ENCODE data around the gene USP31.

The USP31 gene

DNA sequence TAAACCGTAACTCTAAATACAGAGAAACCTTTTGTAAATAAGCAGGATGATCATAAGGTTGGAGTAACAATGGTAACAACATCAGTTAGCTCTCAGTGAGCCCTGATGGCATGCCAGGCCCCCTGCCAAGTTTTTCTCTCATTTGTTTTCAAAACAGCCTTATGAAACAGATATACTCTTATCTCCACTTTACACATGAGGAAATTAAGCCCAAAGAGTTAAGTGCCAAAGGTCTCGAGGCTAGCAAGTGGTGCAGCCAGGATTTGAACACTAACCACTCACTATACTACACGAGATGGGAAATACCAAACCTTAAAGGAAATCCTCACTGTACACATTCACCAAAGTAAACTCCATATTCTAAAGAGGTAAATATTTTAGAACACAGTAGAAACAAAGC, 15.0 kb downstream of the USP31 start:
- no peak for DNase-seq (ENCODE audit: low read depth, low spot score)

DNA sequence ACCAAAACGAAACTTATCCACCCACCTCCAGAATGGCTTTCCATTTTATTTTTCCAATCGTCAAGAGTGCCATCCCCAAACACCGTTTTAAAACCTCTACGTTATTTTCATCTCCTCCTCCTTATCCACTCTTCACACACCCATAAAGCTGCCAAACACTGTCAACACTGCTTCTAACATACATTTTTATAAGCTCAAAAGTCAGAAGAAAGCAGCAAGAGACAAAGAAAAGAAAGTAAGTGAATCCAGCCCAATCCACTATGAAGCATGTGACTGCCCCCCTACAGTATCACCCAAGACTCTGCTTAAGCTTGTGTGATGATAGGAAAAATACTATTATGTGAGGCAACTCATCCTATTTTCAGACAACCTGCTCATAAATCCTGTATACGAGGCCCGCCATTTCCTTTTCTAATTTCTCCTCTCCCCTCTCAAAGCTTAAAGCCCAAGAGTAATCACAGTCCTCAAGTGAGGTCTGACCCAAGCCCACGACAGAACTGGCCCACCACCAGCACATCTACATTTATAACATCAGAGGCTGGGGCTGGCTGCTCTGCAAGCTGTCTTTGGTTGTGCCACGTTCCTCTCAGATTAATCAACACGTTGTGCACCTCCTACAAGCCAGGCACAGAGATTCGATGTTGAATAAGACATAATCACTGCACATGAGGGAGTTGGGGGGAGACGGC, 16.3 kb downstream of the USP31 start:
- no peak for DNase-seq (ENCODE audit: low read depth, low spot score)

DNA sequence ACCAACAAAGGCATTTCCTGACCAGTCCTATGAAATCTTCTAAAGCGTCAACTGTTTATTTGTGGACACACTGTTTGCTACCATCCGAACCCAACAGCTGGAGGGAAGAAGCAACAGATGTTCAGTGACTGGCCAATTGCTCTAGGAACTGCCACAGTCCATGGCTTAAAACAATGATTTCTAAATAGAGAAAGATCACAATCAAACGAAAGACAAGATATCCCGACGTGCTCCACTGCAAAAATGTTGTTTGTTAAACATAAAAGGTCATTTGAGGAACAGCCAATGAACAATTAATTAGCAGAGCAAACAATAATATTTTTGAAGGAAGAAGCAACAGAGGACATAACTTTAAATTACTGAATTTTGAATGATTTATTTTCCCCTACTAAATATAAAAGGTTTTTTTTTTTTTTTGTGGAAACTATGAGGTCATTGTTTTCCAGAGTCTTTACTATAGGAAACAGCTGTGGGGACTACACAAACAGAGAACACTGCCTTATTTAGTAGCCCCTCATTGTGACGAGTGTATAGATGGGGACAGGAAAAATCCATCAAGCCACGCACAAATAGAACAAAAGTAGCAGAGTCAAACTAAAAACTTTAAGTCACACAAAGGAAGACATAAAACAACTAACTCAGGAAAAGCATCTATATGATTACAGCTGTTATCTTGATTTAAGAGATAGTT, 17.2 kb downstream of the USP31 start:
- no peak for DNase-seq (ENCODE audit: low read depth, low spot score)

DNA sequence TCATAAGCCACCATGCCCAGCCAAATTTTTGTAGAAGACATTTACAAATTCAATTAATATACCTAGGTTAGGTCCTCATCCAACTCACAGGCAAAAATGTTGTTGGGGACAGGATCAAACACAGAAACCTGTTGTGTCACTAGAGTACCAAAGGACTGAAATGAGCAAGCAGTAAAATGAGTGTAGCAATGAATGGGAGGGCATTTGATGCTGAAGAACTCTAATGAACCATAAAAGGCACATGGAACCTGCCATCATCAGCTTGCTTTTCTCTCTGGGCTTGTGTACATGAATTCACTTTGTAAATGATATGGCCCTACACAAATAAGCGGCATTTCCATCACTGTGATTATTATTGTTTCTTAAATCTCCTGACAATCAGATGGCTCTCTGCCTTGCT, 17.8 kb downstream of the USP31 start:
- no peak for DNase-seq (ENCODE audit: low read depth, low spot score)

DNA sequence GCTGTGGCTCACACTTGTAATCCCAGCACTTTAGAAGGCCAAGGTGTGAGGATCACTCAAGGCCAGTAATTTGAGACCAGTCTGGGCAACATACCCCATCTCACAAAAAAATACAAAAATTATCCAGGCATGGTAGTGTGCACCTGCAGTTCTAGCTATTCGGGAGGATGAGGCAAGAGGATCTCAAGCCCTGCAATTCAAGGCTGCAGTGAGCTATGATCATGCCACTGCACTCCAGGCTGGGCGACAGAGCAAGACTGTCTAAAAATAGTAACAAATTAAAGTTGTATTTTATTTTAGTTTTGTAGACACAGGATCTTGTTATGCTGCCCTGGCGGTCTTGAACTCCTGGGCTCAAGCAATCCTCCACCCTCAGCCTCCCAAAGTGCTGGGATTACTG, 18.2 kb downstream of the USP31 start:
- DNase-seq (ENCODE audit: low read depth, low spot score) = no peak

DNA sequence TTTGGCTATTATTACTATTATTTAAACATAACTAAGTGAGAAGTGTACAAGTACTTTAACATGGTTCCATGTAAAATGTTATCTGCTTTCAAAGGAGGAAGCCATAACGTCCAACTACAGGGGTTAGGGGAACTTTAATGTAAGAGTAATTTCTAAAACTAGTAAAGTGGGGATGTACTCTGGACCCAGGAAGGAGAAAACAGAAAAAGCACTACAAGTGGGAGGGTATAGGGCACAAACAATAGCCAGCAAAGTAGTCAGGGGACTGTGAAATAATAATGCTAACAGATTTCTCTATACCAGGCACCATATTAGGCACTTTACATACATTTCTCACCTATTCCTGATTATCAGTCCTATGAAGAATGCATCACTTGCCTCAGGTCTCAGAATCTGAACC, 19.6 kb downstream of the USP31 start:
- DNase-seq (ENCODE audit: low read depth, low spot score) = no peak

DNA sequence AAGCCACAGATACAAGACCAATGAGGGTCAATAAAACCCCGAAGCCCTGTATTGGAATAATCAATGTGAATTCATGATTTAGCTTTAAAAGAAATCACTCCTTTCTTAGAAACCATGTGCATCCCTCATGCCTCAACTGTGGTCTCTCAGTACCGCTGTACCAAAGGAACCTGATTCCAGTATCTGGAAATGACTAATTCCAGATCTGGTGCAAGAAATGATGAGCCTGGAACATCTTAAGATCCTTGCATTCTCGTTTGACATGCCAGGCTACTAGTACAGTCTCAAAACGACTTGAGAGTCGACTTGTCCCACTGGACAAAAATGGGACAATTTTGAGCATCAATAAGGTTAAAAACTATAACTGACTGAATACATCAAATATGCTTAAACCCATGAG, 21.2 kb downstream of the USP31 start:
- no peak for DNase-seq (ENCODE audit: low read depth, low spot score)

DNA sequence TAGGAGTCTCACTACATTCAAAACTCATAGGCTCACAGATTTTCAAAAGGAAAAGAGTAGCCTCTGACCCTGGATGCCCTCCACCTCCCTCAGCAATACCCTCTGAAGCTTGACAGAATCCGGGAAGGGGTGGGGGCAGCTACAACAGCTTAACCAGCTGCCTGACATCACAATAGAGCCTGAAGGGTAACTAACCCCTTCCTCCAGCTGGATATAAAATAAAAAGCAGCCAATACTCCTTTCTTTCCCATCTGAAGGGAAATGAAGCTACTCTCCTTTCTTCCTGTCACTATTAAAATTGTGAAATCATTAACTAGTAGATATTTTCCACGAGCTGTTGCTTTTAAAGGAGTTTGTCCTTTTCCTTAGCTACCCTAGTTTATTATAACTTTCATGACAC, 24.0 kb downstream of the USP31 start:
- DNase-seq (ENCODE audit: low read depth, low spot score) = no peak

DNA sequence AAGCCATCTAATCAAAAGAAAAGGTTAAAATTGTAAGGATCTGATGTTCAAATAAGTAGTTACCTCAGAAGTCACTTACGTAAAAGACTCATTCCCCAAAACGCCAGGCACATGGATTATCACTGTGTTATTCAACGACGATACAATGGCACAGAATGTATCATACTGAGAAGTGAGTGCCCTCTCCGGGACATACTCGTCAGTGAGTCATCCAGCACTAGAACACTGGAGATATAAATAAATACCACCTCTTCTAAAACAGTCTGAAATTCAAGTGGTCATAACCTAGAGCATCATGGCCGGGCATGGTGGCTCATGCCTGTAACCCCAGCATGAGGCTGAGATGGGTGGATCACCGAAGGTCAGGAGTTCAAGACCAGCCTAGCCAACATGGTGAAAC, 24.9 kb downstream of the USP31 start:
- no peak for DNase-seq (ENCODE audit: low read depth, low spot score)

DNA sequence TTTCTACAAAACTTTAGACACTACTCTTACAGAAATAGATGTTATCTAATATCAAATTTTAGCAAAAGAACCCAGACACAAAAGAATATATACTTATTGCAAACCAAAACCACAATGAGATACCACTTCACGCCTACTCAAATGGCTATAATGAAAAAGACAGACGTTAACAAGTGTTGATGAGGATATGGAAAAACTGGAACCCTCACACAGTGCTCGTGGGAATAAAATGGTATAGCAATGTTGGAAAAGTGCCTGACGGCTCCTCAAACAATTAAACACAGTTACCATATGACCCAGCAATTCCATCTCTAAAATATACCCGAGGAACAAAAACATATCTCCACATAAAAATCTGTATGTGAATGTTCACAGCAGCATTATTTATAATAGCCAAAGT, 27.1 kb downstream of the USP31 start:
- DNase-seq (ENCODE audit: low read depth, low spot score) = no peak

DNA sequence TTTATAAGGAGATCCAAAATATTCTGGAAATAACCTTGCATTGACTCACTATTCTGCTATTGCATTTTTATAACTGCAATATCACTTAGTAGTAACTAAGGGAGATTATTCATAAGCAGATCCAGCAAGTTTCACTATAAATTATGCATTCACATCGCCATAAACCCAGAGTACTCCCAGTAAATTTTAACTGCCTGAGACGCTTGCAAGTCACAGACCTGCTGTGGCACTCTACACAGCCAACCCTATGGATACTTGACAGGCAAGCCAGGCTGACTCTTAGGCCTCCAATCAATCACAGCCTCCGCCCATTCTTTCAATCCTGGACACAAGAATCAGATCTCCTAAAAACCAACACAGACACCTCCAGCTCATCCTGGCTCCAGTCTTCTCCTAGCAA, 28.2 kb downstream of the USP31 start:
- DNase-seq (ENCODE audit: low read depth, low spot score) = peak; percentile 49

DNA sequence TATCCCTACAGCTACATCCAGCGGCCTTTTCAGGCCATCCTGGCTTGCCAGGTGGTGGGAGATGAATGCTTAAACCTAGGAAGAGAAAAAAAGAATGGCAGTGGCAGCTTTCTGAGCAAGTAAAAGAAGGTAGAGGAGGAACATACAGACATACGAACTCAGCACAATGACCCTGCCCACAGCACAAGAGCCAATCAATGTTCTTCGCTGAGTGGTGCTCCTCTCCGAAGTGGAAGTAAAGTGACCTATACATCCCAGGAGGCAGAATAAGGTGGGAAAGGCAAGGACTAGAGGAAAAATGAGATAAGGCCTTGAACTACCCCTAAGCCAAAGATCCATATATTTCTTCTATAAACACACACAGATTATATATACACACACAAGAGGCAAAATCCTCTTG, 28.7 kb downstream of the USP31 start:
- no peak for DNase-seq (ENCODE audit: low read depth, low spot score)

DNA sequence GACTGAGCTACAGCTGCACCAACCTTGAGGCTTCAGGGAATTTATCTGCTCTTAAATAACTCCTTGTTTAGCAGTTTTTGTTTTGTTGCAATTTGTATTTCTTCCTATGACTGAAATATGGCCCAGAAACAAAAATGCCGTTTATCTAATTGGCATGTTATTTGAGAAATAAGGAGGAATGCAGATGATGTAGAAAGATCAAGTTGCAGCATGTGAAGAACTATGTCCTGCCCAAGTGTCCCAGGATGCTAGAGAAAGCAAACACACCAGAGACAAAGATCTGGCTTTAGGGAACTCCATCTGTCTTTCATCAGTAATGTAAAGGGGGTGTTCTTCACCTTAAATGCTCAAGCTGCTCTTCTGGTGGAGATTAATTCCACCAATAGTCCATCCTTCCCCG, 29.7 kb downstream of the USP31 start:
- no peak for DNase-seq (ENCODE audit: low read depth, low spot score)

DNA sequence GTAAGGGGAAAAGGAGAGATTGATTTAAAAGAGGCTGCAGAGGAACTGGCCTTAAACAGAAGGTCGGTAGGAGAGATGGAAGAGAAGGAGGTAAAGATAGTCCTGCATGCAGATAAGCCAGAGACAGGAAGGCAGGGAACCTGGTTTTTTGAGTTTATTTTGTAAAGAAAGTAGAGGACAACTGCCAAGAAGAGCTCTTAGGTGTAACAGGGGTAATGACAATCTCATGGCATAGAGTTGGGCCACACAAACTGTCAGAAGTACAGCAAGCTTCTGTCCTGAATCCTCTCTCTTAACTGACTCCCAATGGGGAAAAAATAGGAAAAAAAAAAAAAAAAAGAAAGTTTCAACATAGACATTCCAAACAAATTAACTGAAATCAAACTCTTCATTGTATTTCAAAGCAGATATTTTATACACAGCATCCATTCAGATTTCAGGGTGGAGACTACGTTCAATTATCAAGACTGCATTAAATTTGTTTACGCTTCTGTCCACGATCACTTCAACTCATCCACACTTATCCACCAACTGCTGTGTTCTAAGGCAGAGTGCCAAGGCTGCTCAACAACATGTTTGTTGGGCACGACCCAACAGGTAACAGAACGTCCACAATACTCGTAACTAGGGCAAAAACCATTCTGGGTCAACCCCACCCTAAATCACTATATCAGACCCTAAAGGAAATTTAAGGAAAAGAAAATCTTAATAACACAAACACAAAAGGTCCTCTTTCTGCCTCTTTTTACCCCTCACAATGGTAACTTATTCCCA, 34.9 kb downstream of the USP31 start:
- no peak for DNase-seq (ENCODE audit: low read depth, low spot score)

DNA sequence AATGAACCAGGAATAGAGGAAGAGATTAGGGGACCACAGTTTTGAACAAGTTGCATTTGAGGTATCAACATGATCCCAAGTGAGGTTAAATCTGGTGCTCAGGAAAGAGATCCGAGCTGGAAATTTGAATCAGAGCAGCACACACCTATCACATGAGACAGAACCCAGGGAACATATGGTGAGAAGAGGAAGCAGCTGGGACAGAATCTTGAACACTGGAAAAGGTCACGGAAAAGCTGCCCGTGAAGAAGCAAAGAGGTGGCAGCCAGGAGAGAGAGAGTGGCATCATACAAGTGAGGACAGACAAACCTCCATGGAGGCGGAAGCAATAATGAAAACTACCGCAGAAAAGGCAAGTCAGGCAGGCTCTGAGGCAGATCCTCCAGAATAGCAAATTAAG, 36.1 kb downstream of the USP31 start:
- DNase-seq (ENCODE audit: low read depth, low spot score) = no peak

DNA sequence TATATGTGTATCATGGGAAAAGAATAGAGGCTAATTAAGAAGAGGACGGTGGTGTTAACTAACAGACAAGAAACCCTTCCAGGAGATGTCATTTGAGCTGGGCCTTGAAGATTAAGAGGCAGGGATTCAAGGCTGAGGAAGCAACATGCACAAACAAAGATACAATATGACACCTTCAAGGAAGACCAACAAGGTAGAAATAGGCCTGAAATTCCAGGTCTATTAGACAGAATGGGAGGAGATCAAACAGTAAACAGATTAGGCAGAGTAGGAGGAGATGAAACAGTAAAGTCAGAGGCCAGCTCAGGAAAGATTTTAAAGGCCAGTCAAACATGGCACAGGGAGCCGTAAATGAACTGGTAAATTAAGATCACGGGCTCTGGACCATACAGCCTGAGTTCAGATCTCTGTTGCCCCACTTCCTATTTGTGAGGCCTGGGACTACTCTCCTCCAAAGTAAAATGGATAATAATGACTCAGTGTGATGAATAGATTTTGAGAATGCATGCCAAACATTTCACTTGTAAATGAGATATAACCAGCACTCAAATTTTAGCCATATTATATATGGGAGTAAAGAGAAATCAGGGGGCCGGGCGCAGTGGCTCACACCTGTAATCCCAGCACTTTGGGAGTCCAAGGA, 38.9 kb downstream of the USP31 start:
- no peak for DNase-seq (ENCODE audit: low read depth, low spot score)

DNA sequence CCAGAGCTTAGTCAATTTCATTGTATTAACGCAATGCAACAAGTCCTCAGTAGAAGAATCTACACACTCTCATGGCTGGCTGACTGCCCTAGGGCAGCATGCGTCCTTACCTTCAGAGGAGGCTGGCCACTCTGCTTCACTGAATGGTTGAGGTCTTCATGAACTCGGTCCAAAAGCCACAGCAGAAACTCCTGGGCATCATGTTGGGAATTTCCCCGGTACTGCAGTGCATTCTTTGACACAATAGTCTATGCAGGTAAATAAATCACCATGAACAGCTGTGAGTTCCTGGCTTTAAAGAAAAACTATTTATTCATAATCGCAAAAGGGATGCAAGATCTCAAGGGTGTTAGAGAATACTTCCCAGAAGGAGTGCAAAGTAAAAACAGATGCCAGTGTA, 41.3 kb downstream of the USP31 start:
- no peak for DNase-seq (ENCODE audit: low read depth, low spot score)

DNA sequence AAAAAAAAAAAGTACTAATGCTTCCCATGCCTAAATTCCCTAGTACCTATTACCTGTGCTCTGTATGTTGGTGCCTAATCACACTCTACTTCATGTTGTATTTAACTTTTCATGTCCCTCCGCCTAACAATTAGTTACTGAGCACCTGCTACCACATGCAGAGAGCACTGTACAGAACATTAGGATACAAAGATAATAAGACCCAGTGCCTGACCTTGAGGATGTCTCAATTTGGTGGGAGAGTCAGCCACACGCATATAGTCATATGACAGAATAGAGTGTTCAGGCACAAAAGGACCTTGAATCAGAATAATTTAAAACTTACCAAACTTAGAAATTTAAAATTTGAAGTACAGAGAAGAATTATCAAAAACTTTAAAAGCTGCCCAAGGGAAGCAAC, 42.1 kb downstream of the USP31 start:
- DNase-seq (ENCODE audit: low read depth, low spot score) = no peak

DNA sequence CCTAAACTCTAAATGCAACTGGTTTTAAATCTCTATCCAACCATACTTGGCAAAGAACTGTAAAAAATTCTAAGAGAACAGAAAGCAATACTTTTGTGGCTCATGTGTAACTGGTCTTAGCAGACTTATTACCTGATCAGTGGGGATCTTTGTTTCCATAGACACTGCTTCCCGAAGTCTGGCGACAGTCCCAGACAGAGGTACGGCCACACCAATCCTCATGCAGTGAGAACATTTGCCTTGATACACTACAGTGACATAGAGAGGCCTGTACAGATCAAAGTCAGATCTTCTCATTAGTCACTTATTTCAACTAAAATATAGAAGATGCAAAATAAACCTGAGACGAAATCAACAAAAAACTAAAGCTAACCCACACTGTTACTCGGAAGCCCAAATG, 43.9 kb downstream of the USP31 start:
- DNase-seq (ENCODE audit: low read depth, low spot score) = no peak

DNA sequence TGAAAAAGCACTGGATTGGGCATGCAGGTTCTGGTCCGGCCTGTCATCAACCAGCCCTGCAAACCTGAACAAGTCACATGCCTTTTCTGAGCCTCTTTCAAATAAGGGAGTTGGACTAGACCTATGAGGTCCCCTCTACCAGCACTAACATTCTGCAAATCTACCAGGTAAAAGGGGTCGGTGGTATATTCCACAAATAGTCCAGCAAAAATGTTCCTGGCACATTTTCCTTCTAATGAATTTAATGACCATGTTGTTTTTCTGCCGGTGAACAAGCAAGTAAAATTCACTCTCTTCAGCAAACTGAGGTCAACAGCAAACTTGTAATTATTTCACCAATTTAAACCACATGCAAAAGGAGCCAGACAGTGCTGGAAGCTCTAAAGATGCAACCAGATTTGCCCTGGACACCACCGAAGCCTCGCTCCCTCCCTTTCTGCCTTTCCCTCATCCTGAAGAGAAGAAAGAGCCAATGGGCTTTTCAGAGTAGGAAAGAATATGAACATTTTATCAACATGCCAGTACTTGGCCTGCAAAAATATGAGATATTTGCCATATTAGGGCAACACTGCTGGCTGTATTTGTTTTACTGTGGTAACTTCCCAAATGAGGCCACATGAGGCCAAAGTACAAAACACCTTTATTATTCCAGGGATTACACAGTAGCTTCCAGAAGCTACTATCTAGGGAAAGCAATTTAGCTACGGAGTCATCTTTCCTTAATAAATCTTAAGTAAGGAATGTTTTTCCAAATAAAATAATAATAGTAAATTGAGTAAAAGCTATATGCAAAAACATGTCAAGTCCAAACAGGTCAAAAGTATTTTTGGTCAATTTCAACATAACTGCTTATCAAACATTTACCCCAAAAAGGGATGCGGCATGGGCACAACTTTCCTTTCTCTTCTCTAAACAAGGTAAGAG, 45.0 kb downstream of the USP31 start:
- DNase-seq (ENCODE audit: low read depth, low spot score) = no peak

DNA sequence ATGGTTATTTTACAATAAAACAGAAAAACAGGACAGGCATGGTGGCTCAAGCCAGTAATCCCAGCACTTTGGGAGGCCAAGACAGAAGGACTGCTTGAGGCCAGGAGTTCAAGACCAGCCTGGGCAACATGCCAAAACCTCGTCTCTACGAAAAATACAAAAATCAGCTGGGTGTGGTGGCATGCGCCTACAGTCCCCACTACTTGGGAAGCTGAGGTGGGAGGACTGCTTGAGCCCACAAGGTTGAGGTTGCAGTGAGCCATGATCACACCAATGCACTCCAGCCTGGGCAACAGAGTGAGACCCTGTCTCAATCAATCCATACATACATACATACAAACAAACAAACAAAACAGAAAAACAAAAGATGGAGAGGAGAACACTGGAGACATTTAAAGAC, 45.6 kb downstream of the USP31 start:
- DNase-seq (ENCODE audit: low read depth, low spot score) = no peak

All from ELF-1 (cell line).